HepG2 (cell line): Measurements from ENCODE around the gene RTN4RL2. TPM values are rescaled to one million over a fixed set of nuclear protein-coding genes. Genes with fewer than 3 reads are reported as not detected.

Experiments
- ARID3A ChIP-seq: IDR thresholded peaks from 2 replicates; pipeline ENCODE4 v1.6.1; 2012; ENCODE audit warnings: low read depth, low read length, improper control_type of control experiment
- ATF1 ChIP-seq: IDR thresholded peaks from 2 replicates; pipeline ENCODE4 v1.6.1; 2016; ENCODE audit warnings: mild to moderate bottlenecking, control low read depth
- ATF2 ChIP-seq: sonication (generic); formaldehyde crosslinking; IDR thresholded peaks from 2 replicates; pipeline ENCODE4 v1.4.0; 2020; ENCODE audit warnings: missing genetic modification reagents
- CBX2 ChIP-seq, 2 experiments: fragments of 200-600 bp in 1 of 2; sonication (generic); formaldehyde crosslinking in 1 of 2; IDR thresholded peaks; 2 replicates each; pipeline versions ENCODE4 v1.7.0 to v1.8.1; 2018 to 2022; ENCODE audit warnings: low read depth in 2 of 2, low read length in 1 of 2, mild to moderate bottlenecking in 1 of 2, missing genetic modification reagents in 1 of 2
- DRAP1 ChIP-seq: IDR thresholded peaks from 2 replicates; pipeline ENCODE4 v1.6.1; 2016; ENCODE audit warnings: missing genetic modification reagents, missing compliant biosample characterization
- ETV5 ChIP-seq: IDR thresholded peaks from 2 replicates; pipeline ENCODE4 v1.6.1; 2018; ENCODE audit warnings: missing biosample characterization, missing genetic modification reagents, inconsistent platforms, borderline replicate concordance
- FLYWCH1 ChIP-seq: sonication (generic); formaldehyde crosslinking; IDR thresholded peaks from 2 replicates; pipeline ENCODE4 v1.8.1; 2023; ENCODE audit warnings: mild to moderate bottlenecking, missing genetic modification reagents
- FOXK1 ChIP-seq: sonication (generic); formaldehyde crosslinking; IDR thresholded peaks from 2 replicates; pipeline ENCODE4 v1.4.0; 2020; ENCODE audit warnings: low read depth, missing genetic modification reagents, borderline replicate concordance
- FOXK2 ChIP-seq: fragments of 450-650 bp; IDR thresholded peaks from 2 replicates; pipeline ENCODE4 v1.6.1; 2016
- MTF2 ChIP-seq: sonication (generic); formaldehyde crosslinking; IDR thresholded peaks from 2 replicates; pipeline ENCODE4 v1.5.0; 2020; ENCODE audit warnings: missing genetic modification reagents, borderline replicate concordance
- SP1 ChIP-seq, 2 experiments: fragments of 450-650 bp in 1 of 2; sonication (generic) in 1 of 2; formaldehyde crosslinking in 1 of 2; IDR thresholded peaks; 2 replicates each; pipeline versions ENCODE4 v1.4.0 to v1.6.1; 2016 to 2020; ENCODE audit warnings: missing genetic modification reagents in 1 of 2
- TFE3 ChIP-seq: IDR thresholded peaks from 2 replicates; pipeline ENCODE4 v1.6.1; 2016
- TMF1 ChIP-seq: sonication (generic); formaldehyde crosslinking; IDR thresholded peaks from 2 replicates; pipeline ENCODE4 v1.8.1; 2022; ENCODE audit warnings: low read depth, missing genetic modification reagents
- YEATS4 ChIP-seq: sonication (generic); formaldehyde crosslinking; IDR thresholded peaks from 2 replicates; pipeline ENCODE4 v1.4.0; 2020; ENCODE audit warnings: missing genetic modification reagents, borderline replicate concordance
- ZMYM4 ChIP-seq: sonication (generic); formaldehyde crosslinking; IDR thresholded peaks from 2 replicates; pipeline ENCODE4 v1.8.1; 2023; ENCODE audit warnings: mild to moderate bottlenecking, missing genetic modification reagents
- ZNF10 ChIP-seq: sonication (generic); formaldehyde crosslinking; IDR thresholded peaks from 2 replicates; pipeline ENCODE4 v1.4.0; 2020; ENCODE audit warnings: mild to moderate bottlenecking, low read depth, missing genetic modification reagents, borderline replicate concordance
- ZNF280D ChIP-seq: sonication (generic); formaldehyde crosslinking; IDR thresholded peaks from 2 replicates; pipeline ENCODE4 v1.5.1; 2020; ENCODE audit warnings: mild to moderate bottlenecking, missing genetic modification reagents
- ZNF460 ChIP-seq: sonication (generic); formaldehyde crosslinking; IDR thresholded peaks from 2 replicates; pipeline ENCODE4 v1.5.1; 2020; ENCODE audit warnings: missing genetic modification reagents, mild to moderate bottlenecking, borderline replicate concordance
- ZNF468 ChIP-seq: sonication (generic); formaldehyde crosslinking; IDR thresholded peaks from 2 replicates; pipeline ENCODE4 v1.8.0; 2022; ENCODE audit warnings: mild to moderate bottlenecking, moderate library complexity, missing genetic modification reagents
- ZNF644 ChIP-seq: IDR thresholded peaks from 2 replicates; pipeline ENCODE4 v1.6.1; 2016; ENCODE audit warnings: low read depth
- ZNF749 ChIP-seq: sonication (generic); formaldehyde crosslinking; IDR thresholded peaks from 2 replicates; pipeline ENCODE4 v1.8.0; 2022; ENCODE audit warnings: mild to moderate bottlenecking, missing genetic modification reagents, moderate library complexity, borderline replicate concordance
- polyA plus RNA-seq, 8 experiments: library from polyadenylated mRNA; depleted of rRNA in 3 of 8; stranded (reverse) in 7 of 8; unstranded in 1 of 8; fragments of >200 nt; fragmentation: Illumina TruSeq in 4 of 8; extraction: Trizol in 4 of 8; gene quantifications; 2 replicates each; pipeline versions ENCODE4 v1.2.1 to v1.2.3, GENCODE V29; 2011 to 2016; ENCODE audit warnings: low read depth in 4 of 8, missing spikeins in 1 of 8, mixed read lengths in 1 of 8; ENCODE audit not compliant: insufficient read depth in 1 of 8
- total RNA-seq, 5 experiments: library from RNA; depleted of rRNA; stranded (reverse); fragments of >200 nt; fragmentation: Illumina TruSeq; extraction: Trizol; gene quantifications; 2 replicates each; pipeline ENCODE4 v1.2.3, GENCODE V29; 2016; ENCODE audit warnings: low read depth in 1 of 5

RTN4RL2 gene
- total and polyA plus RNA-seq, 2 of the 13 experiments (the other 11 are each of a cell fraction or from before 2014, with no cell fraction given) = 1.3 to 4.3 TPM

GRCh38 chr11:57453543-57454177 is 6.7 kb upstream of the RTN4RL2 start (continued):
- no peak; the same call in 1 of the 2 replicates for TF ChIP-seq TFE3 (CRISPR knock-in tag)
- peak; percentile 92 for TF ChIP-seq FOXK2
- peak; percentile 97 for TF ChIP-seq FOXK1 (CRISPR knock-in tag)
- no peak for TF ChIP-seq SP1 (IDR thresholded peaks at IDR 0.05)
- 0 out of 2 replicates have a peak, but pooled peaks have one; percentile 40 for TF ChIP-seq SP1 (CRISPR knock-in tag; IDR thresholded peaks at IDR 0.05)
- TF ChIP-seq DRAP1 = peak; percentile 53; the same call in 1 of the 2 replicates
- peak; percentile 97 for TF ChIP-seq ZNF644 (CRISPR knock-in tag)
- TF ChIP-seq ZNF10 = no peak
- TF ChIP-seq CBX2 (IDR thresholded peaks at IDR 0.05; ENCODE audit: low read depth, low read length) = no peak
- no peak for TF ChIP-seq CBX2 (CRISPR knock-in tag; IDR thresholded peaks at IDR 0.05; ENCODE audit: low read depth)
- no peak for TF ChIP-seq FLYWCH1 (CRISPR knock-in tag)
- TF ChIP-seq ATF1 (CRISPR knock-in tag) = 0 out of 2 replicates have a peak, but pooled peaks have one; percentile 27
- TF ChIP-seq TMF1 (CRISPR knock-in tag) = no peak
- peak; percentile 96 for TF ChIP-seq ZMYM4 (CRISPR knock-in tag)
- TF ChIP-seq MTF2 (CRISPR knock-in tag) = 0 out of 2 replicates have a peak, but pooled peaks have one; percentile 55
- TF ChIP-seq ZNF468 = no peak
- TF ChIP-seq ZNF280D = peak; percentile 92; the same call in 1 of the 2 replicates
- TF ChIP-seq ATF2 = peak; percentile 79; the same call in 1 of the 2 replicates
- no peak for TF ChIP-seq ZNF749 (CRISPR knock-in tag)
- TF ChIP-seq YEATS4 (CRISPR knock-in tag) = no peak
- peak; percentile 60; the same call in 1 of the 2 replicates for TF ChIP-seq ARID3A
- TF ChIP-seq ZNF460 (CRISPR knock-in tag) = no peak; the same call in 1 of the 2 replicates
- peak; percentile 47; the same call in 1 of the 2 replicates for TF ChIP-seq ETV5 (CRISPR knock-in tag)
